OCI-LY3 (cell line): Measurements from ENCODE around the gene RIPK4.

Experiments used
- EZH2phosphoT487 ChIP-seq: fragments of 200-600 bp; shearing (Covaris generic); IDR thresholded peaks from 2 replicates; pipeline ENCODE4 v1.6.1; 2018; ENCODE audit warnings: antibody characterized with exemption, mixed run types, low read depth
- TF ChIP-seq, protein P1 (sequence below): fragments of 200-600, 300-600 bp; sonication (generic); IDR thresholded peaks from 2 replicates; pipeline ENCODE4 v1.5.1; 2014; ENCODE audit warnings: antibody characterized with exemption, low read length, low read depth

- TF ChIP-seq, protein P1, sequence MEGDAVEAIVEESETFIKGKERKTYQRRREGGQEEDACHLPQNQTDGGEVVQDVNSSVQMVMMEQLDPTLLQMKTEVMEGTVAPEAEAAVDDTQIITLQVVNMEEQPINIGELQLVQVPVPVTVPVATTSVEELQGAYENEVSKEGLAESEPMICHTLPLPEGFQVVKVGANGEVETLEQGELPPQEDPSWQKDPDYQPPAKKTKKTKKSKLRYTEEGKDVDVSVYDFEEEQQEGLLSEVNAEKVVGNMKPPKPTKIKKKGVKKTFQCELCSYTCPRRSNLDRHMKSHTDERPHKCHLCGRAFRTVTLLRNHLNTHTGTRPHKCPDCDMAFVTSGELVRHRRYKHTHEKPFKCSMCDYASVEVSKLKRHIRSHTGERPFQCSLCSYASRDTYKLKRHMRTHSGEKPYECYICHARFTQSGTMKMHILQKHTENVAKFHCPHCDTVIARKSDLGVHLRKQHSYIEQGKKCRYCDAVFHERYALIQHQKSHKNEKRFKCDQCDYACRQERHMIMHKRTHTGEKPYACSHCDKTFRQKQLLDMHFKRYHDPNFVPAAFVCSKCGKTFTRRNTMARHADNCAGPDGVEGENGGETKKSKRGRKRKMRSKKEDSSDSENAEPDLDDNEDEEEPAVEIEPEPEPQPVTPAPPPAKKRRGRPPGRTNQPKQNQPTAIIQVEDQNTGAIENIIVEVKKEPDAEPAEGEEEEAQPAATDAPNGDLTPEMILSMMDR: no peak
- no peak for TF ChIP-seq EZH2phosphoT487
Measured at GRCh38 chr21:41706678-41707077, 60.2 kb downstream of the RIPK4 start.
